GOT3 (cell line): ENCODE results near the gene CPSF4L.

Experiments
- DNase-seq: peaks from one replicate; lab custom pipeline; 2025; ENCODE audit warnings: mixed read lengths; lab: John Stamatoyannopoulos, UW

CPSF4L gene

DNA sequence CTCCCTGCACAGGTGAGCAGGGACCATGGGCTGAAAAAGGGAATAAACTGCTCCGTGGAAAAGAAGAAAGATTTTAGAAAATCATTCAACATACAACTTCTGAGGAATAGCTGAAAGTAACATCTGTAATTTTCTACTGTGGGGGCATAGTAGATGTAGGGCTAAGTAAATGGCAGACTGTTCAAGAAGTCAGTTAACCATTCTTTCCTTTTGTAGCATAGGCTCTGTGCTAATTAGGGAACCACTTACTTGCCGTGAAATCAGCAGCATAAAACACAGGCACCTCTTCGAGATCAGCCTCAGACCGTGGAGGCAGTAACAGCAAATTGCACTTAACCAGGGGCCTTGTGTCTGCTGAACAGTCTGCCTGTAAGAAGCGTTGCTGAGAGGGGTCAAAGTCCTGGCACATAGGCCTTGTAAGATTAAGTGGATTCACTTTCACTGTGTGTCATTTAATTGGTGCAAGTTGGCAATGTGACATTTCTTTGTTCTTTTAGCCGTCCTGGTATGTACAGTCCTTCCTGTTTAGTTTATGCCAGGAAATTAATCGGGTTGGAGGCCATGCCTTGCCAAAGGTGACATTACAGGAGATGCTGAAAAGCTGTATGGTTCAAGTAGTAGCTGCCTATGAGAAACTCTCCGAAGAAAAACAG, 58.4 kb downstream of the CPSF4L start:
- no peak for DNase-seq

DNA sequence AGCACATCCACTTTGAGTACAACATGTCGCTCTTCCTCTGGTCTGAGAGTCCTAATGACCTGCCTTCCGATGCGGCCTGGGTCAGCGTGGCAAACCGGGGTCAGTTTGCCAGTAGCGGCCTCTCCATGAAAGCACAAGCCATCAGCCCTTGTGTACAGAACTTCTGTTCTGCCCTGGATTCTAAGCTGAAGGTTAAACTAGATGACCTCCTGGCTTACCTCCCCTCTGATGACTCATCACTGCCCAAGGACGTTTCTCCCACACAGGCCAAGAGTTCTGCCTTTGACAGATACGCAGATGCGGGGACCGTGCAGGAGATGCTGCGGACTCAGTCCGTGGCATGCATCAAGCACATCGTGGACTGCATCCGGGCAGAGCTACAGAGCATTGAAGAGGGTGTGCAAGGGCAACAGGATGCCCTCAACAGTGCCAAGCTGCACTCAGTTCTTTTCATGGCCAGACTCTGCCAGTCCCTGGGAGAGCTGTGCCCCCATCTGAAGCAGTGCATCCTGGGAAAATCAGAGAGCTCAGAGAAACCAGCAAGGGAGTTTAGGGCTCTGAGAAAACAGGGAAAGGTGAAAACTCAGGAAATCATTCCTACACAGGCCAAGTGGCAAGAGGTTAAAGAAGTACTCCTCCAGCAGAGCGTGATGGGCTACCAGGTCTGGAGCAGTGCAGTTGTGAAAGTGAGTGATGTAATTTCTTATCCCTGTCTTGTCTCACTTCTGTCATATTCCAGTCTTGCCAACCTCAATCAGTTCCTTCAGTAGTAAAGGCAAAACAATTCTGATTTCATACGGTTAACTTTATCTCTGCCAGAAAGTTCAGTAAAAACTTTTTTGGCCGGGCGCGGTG, 60.2 kb downstream of the CPSF4L start:
- no peak for DNase-seq

DNA sequence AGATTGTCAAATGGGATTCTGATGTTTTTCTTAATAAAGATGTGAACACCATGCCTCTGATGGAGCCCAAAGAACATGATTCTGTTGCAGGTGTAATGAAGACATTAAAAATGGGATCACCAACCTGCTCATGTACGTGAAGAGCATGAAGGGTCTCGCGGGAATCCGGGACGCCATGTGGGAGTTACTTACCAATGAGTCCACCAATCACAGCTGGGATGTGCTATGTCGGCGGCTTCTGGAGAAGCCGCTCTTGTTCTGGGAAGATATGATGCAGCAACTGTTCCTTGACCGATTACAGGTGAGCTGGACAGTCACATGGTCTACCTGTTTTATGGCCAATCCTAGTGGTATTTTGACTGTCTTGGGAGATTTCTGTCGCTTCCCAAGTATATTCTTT, 61.2 kb downstream of the CPSF4L start:
- no peak for DNase-seq

DNA sequence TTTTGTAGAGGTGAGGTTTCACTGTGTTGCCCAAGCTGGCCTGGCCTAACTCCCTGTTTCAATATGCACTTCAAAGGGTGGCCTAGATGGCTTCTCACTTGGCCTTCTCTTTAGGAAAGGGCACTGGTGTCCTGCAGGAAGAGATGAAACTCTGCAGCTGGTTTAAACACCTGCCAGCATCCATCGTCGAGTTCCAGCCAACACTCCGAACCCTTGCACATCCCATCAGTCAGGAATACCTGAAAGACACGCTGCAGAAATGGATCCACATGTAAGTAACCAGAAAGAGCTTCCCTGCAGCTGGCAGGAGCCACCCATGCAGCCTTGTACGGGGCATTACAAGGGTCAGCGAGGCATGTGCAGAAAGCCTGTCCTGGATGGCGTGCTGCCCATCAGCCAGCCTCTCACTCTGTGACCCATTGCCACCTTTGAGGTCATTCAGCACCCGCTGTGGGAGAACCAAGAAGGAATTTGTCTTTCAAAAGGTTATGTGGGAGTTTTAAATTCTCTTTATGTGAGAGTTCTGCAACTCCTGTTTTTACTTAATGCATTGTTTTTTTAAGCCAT, 61.8 kb downstream of the CPSF4L start:
- no peak for DNase-seq

DNA sequence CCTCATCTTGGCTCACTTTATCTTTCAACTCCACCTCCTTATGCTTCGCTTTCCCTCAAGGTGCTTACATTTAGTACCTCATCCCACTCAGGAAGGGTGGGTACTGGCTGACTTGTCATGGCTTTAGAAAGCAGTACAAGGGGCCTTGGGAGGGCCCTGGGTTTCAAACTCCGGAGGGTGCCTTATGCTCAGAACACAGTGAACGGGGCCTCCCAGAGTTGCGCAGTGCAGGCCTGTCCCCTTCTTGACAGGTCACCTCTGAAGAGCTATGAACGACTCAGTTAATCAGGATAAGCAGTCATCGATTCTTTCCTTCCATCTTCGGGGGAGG, 62.8 kb downstream of the CPSF4L start:
- no peak for DNase-seq
